GM20431 (cell line): ENCODE data around the gene GPR37L1.

ENCODE experiments used
- in situ Hi-C: fragments of 300-500 bp; cut with MseI, MboI; formaldehyde crosslinking; loops from one replicate; pipeline ENCODE4 v1.15.0; 2020; ENCODE audit warnings: low sequenced_read_pairs; ENCODE audit not compliant: unreplicated experiment

The GPR37L1 gene

GRCh38 chr1:202107801-202108731, 14.7 kb upstream of the GPR37L1 start:
- in situ Hi-C loops: loop anchor here (25.0 kb wide), 1 partner anchor 221 kb away; the partner anchor contains the start of gene SHISA4

DNA sequence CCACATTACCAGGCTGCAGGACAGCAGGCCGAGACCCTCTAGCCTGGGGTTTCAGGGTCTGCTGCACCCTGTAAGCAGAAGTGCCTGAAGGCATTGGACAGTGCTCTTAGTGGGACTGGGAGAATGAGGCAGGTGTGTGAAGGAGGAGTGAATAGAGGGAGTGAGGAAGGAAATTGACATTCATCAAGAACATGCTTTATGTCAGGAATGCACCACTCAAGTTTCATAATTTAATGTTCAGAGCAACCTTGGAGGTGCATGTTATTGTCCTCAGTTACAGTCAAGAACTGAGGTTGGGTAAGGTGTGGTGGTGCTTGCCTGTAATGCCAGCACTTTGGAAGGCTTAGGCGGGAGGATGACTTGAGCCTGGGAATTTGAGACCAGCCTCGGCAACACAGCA, 11.7 kb upstream of the GPR37L1 start:
- in situ Hi-C loops: loop anchor here (25.0 kb wide), 1 partner anchor 224 kb away; the partner anchor contains the start of gene SHISA4

- in situ Hi-C loops: loop anchor here (25.0 kb wide), 1 partner anchor 224 kb away; the partner anchor contains the start of gene SHISA4
Observed at GRCh38 chr1:202111589-202111988, 11.1 kb upstream of the GPR37L1 start.

DNA sequence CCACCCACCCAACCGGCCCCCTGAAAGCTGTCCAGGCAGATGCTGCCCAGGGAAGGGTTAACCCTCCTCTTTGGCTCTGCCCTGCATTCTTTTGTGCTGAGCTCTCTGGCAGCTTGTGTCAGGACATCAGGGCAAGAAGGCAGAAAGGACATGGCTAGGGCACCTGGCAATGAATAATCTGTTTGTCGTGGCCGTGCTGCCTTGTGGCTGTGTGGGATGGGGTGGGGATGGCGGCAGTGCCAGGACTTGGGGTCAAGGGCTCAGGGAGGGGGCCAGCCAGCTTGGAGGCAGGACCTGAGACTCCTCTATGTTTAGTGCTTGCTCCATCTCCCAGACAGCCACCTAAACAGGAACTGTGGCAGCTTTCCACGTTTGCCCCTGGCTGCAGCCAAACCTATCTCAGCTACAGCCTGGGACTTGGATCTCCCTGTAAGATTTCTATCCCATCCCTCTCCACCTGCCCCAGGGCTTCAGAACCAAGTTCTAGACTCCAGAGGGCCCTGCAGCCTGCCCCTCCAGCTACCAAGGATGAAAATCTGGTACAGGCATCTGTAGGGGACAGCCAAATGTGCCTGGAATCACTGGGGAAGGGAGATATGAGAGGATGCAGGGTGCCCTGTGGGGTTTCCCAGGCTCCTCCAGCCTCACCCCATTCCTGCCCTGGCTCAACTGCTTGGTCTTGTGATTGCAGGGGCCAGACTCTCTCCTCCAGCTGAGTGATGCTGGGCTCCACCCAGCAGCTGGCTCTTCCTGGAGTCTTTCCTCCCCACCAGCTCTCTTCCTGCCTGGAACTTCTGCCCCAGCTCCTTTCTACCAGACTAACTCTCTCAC, 9.6 kb upstream of the GPR37L1 start:
- in situ Hi-C loops: loop anchor here (25.0 kb wide), 1 partner anchor 226 kb away; the partner anchor contains the start of gene SHISA4

- in situ Hi-C loops: loop anchor here (25.0 kb wide), 1 partner anchor 226 kb away; the partner anchor contains the start of gene SHISA4
Observed at GRCh38 chr1:202113690-202114300, 8.9 kb upstream of the GPR37L1 start.

GRCh38 chr1:202116287-202116686, 6.4 kb upstream of the GPR37L1 start:
- in situ Hi-C loops: loop anchor here (5.0 to 25.0 kb wide), 2 partner anchors 114 to 229 kb away; partner anchors contain the start of gene SHISA4

DNA sequence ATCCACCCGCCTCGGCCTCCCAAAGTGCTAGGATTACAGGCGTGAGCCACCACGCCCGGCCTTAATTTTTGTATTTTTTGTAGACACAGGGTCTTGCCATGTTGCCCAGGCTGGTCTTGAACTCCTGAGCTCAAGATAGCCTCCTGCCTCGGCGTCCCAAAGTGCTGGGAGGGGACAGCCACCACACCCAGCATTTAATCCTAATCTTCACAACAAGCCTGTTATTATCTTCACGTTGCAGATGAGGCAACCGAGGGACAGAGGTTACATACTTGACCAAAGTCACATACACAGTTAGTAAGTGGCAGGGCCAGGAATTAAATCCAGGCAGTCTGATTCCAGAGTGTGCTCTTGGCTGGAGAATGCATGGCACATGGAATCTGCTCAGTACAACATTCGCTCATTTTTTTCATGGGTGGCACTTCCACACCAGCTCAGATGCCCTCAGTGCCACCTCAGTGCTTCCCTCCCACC, 4.8 kb upstream of the GPR37L1 start:
- in situ Hi-C loops: loop anchor here (5.0 to 25.0 kb wide), 2 partner anchors 116 to 231 kb away; partner anchors contain the start of gene SHISA4

- in situ Hi-C loops: loop anchor here (25.0 kb wide), 1 partner anchor 234 kb away; the partner anchor contains the start of gene SHISA4
Observed at GRCh38 chr1:202121006-202121405, 1.7 kb upstream of the GPR37L1 start.

DNA sequence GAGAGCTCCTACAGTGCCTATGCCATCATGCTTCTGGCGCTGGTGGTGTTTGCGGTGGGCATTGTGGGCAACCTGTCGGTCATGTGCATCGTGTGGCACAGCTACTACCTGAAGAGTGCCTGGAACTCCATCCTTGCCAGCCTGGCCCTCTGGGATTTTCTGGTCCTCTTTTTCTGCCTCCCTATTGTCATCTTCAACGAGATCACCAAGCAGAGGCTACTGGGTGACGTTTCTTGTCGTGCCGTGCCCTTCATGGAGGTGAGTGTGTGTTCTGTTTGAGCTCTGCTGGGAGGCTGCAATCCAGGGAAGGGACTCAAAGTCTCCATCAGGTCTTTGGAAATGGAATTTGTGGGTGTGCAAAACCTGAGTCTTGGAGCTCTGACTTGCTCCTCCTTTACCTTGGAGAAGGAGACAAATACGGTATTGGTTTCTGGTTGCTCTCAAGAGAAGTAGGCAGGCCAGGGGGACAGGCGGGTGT, 658 bp downstream of the GPR37L1 start:
- in situ Hi-C loops: loop anchor here (25.0 kb wide), 1 partner anchor 236 kb away; the partner anchor contains the start of gene SHISA4

GRCh38 chr1:202124142-202124541, 1.4 kb downstream of the GPR37L1 start:
- in situ Hi-C loops: loop anchor here (25.0 kb wide), 1 partner anchor 237 kb away; the partner anchor contains the start of gene SHISA4

DNA sequence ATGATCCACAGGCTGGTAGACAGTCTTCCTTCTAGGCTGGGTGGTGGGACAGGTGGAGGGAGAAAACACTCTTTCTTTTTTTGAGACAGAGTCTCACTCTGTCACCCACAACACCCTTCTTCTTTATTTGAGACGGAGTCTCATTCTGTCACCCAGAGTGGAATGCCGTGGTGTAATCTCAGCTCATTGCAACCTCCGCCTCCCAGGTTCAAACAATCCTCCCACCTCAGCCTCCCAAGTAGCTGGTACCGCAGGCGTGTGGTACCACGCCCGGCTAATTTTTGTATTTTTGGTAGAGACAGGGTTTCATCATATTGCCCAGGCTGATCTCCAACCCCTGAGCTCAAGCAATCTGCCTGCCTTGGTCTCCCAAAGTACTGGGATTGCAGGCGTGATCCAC, 2.9 kb downstream of the GPR37L1 start:
- in situ Hi-C loops: no loop called here

- in situ Hi-C loops: no loop called here
Observed at GRCh38 chr1:202126426-202126825, 3.7 kb downstream of the GPR37L1 start.

GRCh38 chr1:202127061-202127460, 4.3 kb downstream of the GPR37L1 start:
- in situ Hi-C loops: no loop called here

DNA sequence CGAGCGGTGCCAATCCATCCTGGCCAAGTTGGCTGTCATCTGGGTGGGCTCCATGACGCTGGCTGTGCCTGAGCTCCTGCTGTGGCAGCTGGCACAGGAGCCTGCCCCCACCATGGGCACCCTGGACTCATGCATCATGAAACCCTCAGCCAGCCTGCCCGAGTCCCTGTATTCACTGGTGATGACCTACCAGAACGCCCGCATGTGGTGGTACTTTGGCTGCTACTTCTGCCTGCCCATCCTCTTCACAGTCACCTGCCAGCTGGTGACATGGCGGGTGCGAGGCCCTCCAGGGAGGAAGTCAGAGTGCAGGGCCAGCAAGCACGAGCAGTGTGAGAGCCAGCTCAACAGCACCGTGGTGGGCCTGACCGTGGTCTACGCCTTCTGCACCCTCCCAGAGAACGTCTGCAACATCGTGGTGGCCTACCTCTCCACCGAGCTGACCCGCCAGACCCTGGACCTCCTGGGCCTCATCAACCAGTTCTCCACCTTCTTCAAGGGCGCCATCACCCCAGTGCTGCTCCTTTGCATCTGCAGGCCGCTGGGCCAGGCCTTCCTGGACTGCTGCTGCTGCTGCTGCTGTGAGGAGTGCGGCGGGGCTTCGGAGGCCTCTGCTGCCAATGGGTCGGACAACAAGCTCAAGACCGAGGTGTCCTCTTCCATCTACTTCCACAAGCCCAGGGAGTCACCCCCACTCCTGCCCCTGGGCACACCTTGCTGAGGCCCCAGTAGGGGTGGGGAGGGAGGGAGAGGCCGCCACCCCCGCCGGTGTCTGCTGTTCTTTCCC, 5.3 kb downstream of the GPR37L1 start:
- in situ Hi-C loops: no loop called here

- in situ Hi-C loops: no loop called here
Observed at GRCh38 chr1:202129453-202130296, 7.0 kb downstream of the GPR37L1 start.

DNA sequence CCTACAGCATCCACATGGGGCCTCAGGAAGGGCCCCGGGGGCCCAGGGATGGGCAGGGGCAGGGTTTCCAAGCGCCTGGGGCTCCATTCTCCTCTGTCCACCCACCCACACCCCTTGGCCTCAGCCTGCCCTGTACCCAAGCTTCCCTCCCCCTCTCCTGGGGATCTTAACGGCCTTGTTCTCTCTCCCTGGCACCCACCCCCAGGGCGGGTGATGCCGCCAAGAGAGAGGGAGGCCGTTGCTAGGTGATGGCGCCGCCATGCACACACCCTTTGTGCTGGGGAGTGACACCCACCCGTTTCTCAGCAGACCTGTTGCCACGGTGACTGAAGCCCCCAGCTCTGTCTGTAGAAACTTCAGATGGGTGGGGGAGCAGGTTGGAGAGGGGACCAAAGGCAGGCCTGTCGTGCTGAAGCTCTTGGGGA, 7.6 kb downstream of the GPR37L1 start:
- in situ Hi-C loops: no loop called here

GRCh38 chr1:202130816-202131522, 8.3 kb downstream of the GPR37L1 start:
- in situ Hi-C loops: no loop called here
